ENCODE measurements around the gene PLIN4. TPM values are rescaled to one million over a fixed set of nuclear protein-coding genes. Genes with fewer than 3 reads are reported as not detected.

PLIN4 gene
- total and polyA plus RNA-seq, 8 donors: 3.5 to 64.7 (median 11.3) TPM

- Histone ChIP-seq H3K27me3 (peaks cover 0 to 46% (median 12%) of the 10 kb centered on the region in 3 donors), H3K36me3 (no peaks in the 10 kb centered on the region), H3K27ac (peak overlapping the region; percentile 59 to 90 (median 75)), H3K4me3 (peak overlapping the region; percentile 25 to 50 (median 30)), H3K4me1 (peaks cover 12 to 56% (median 53%) of the 10 kb centered on the region in 4 donors), H3K9me3 (peaks cover 0 to 6% (median 0%) of the 10 kb centered on the region in 4 donors)
- 60 to 78% (median 64%) methylated on average over 3 of the region's 3 CpGs for WGBS, 5 donors
- DNase-seq: no peak
- no peak for TF ChIP-seq CTCF (IDR thresholded peaks at IDR 0.05)
- TF ChIP-seq EP300 (IDR thresholded peaks at IDR 0.05): no peak
- intact Hi-C loops (cut with DNase I; ENCODE audit: low total_unique reads): no loop called here
Observed at GRCh38 chr19:4539169-4539692, 20.9 kb upstream of the PLIN4 start.

- H3K4me3 ChIP-seq: peak overlapping the region in 2 of 4 donors; percentile 33 to 50
- peaks cover 12 to 61% (median 56%) of the 10 kb centered on the region in 4 donors for H3K4me1 ChIP-seq
- H3K27ac ChIP-seq: peak overlapping the region in 3 of 5 donors; percentile 73 to 90 (median 89)
- 89 to 95% (median 92%) methylated on average over 11 to 13 of the region's 13 CpGs for WGBS, 5 donors
- no peaks in the 10 kb centered on the region for H3K36me3 ChIP-seq
- H3K27me3 ChIP-seq: peaks cover 0 to 46% (median 12%) of the 10 kb centered on the region in 3 donors
- peaks cover 0 to 6% (median 0%) of the 10 kb centered on the region in 4 donors for H3K9me3 ChIP-seq
- TF ChIP-seq CTCF (IDR thresholded peaks at IDR 0.05) (no peak), EP300 (IDR thresholded peaks at IDR 0.05) (no peak), POLR2AphosphoS5 (IDR thresholded peaks at IDR 0.05) (no peak), POLR2A (IDR thresholded peaks at IDR 0.05) (no peak)
- DNase-seq: no peak
- intact Hi-C loops (cut with DNase I; ENCODE audit: low total_unique reads): no loop called here
Observed at GRCh38 chr19:4538601-4538954, 20.3 kb upstream of the PLIN4 start.

- DNase-seq: no peak
- Histone ChIP-seq H3K27me3 (peaks cover 0 to 46% (median 12%) of the 10 kb centered on the region in 3 donors), H3K27ac (peak overlapping the region in 2 of 5 donors; percentile 89 to 90), H3K4me3 (peak overlapping the region in 2 of 4 donors; percentile 33 to 50), H3K36me3 (no peaks in the 10 kb centered on the region), H3K4me1 (peaks cover 12 to 61% (median 56%) of the 10 kb centered on the region in 4 donors), H3K9me3 (peaks cover 0 to 6% (median 0%) of the 10 kb centered on the region in 4 donors)
- WGBS, 5 donors: 78 to 88% (median 83%) methylated on average over 22 to 27 of the region's 27 CpGs
- intact Hi-C loops (cut with DNase I; ENCODE audit: low total_unique reads): no loop called here
- TF ChIP-seq POLR2AphosphoS5 (IDR thresholded peaks at IDR 0.05) (no peak), POLR2A (IDR thresholded peaks at IDR 0.05) (no peak), CTCF (IDR thresholded peaks at IDR 0.05) (no peak), EP300 (IDR thresholded peaks at IDR 0.05) (no peak)
Observed at GRCh38 chr19:4537953-4538600, 19.8 kb upstream of the PLIN4 start.

- DNase-seq: no peak
- TF ChIP-seq EP300 (IDR thresholded peaks at IDR 0.05): no peak
- TF ChIP-seq POLR2AphosphoS5 (IDR thresholded peaks at IDR 0.05): no peak
- TF ChIP-seq CTCF (IDR thresholded peaks at IDR 0.05): no peak
- TF ChIP-seq POLR2A (IDR thresholded peaks at IDR 0.05): no peak
- WGBS, 5 donors: 35 to 55% (median 39%) methylated on average over 5 of the region's 5 CpGs
- Histone ChIP-seq H3K27ac (peak overlapping the region in 4 of 5 donors; percentile 15 to 24 (median 20)), H3K4me1 (peaks cover 12 to 65% (median 59%) of the 10 kb centered on the region in 4 donors), H3K27me3 (peaks cover 0 to 46% (median 12%) of the 10 kb centered on the region in 3 donors), H3K36me3 (no peaks in the 10 kb centered on the region), H3K9me3 (peaks cover 0 to 6% (median 0%) of the 10 kb centered on the region in 4 donors), H3K4me3 (peak overlapping the region in 1 of 4 donors; percentile 50)
- intact Hi-C loops (cut with DNase I; ENCODE audit: low total_unique reads): no loop called here
Observed at GRCh38 chr19:4536798-4537197, 18.5 kb upstream of the PLIN4 start.

All from stomach (tissue), 9 donors.